GM23338 (cell line): ENCODE measurements around the gene KIF2A. TPM values are rescaled to one million over a fixed set of nuclear protein-coding genes. Genes with fewer than 3 reads are reported as not detected.

ENCODE experiments used
- ATAC-seq: fragments of 200-7000 bp; cut with Tn5 transposase; 3 replicates; pipeline ENCODE4 v1.9.1; 2020
- DNase-seq: peaks from one replicate; pipeline ENCODE4 v3.0.0-alpha.2; 2015; ENCODE audit warnings: low spot score
- H2AFZ ChIP-seq: fragments of 200-600 bp; sonication (generic); 2 replicates; pipeline ENCODE4 v1.8.0; 2016; ENCODE audit warnings: antibody characterized with exemption, mild to moderate bottlenecking, moderate library complexity
- H3F3A ChIP-seq: fragments of 200-600 bp; sonication (generic); replicated peaks from 2 replicates; pipeline ENCODE4 v1.8.0; 2017; ENCODE audit warnings: antibody characterized with exemption, mixed run types, low read depth
- H3K27ac ChIP-seq: fragments of 200-600 bp; sonication (generic); 2 replicates; pipeline ENCODE4 v1.6.1; 2016; ENCODE audit warnings: low read depth
- H3K27me3 ChIP-seq: fragments of 200-600 bp; sonication (generic); 2 replicates; pipeline ENCODE4 v1.8.0; 2016; ENCODE audit warnings: mild to moderate bottlenecking, mixed run types, moderate library complexity; ENCODE audit not compliant: insufficient read depth
- H3K36me3 ChIP-seq: fragments of 200-600 bp; sonication (generic); 2 replicates; pipeline ENCODE4 v1.8.0; 2016; ENCODE audit warnings: mild to moderate bottlenecking; ENCODE audit not compliant: insufficient read depth
- H3K4me1 ChIP-seq: fragments of 200-600 bp; sonication (generic); 2 replicates; pipeline ENCODE4 v1.8.0; 2016; ENCODE audit warnings: mild to moderate bottlenecking, moderate library complexity; ENCODE audit not compliant: insufficient read depth
- H3K4me2 ChIP-seq: fragments of 200-600 bp; sonication (generic); 2 replicates; pipeline ENCODE4 v1.7.1; 2017; ENCODE audit warnings: mixed run types
- H3K4me3 ChIP-seq: fragments of 200-600 bp; sonication (generic); 2 replicates; pipeline ENCODE4 v1.6.1; 2016; ENCODE audit warnings: mixed run types
- H3K79me2 ChIP-seq: fragments of 200-600 bp; sonication (generic); replicated peaks from 2 replicates; pipeline ENCODE4 v1.8.0; 2017; ENCODE audit warnings: mild to moderate bottlenecking; ENCODE audit not compliant: insufficient read depth
- H3K9me2 ChIP-seq: fragments of 200-600 bp; sonication (generic); 2 replicates; pipeline ENCODE4 v1.8.0; 2017; ENCODE audit not compliant: insufficient read depth
- H4K20me1 ChIP-seq: fragments of 200-600 bp; sonication (generic); replicated peaks from 2 replicates; pipeline ENCODE4 v1.8.0; 2017; ENCODE audit warnings: mild to moderate bottlenecking; ENCODE audit not compliant: insufficient read depth
- H3K27ac Mint-ChIP-seq: 2 replicates; pipeline ENCODE4 v1.8.0; 2020; ENCODE audit warnings: inconsistent platforms, mild to moderate bottlenecking, moderate library complexity, mixed read lengths
- H3K27me3 Mint-ChIP-seq: 3 replicates; pipeline ENCODE4 v1.8.0; 2022; ENCODE audit warnings: low read depth, mild to moderate bottlenecking, moderate library complexity, mixed read lengths, inconsistent platforms; ENCODE audit not compliant: insufficient read depth, poor library complexity
- H3K36me3 Mint-ChIP-seq: 3 replicates; pipeline ENCODE4 v1.8.0; 2021; ENCODE audit warnings: low read depth, mild to moderate bottlenecking, inconsistent platforms, moderate library complexity, mixed read lengths
- H3K4me1 Mint-ChIP-seq: 3 replicates; pipeline ENCODE4 v1.8.0; 2020; ENCODE audit warnings: mild to moderate bottlenecking, inconsistent platforms, mixed read lengths
- H3K4me3 Mint-ChIP-seq: 3 replicates; pipeline ENCODE4 v1.8.0; 2021; ENCODE audit warnings: moderate library complexity, mild to moderate bottlenecking, inconsistent platforms, mixed read lengths
- H3K9me3 Mint-ChIP-seq: 3 replicates; pipeline ENCODE4 v1.8.0; 2020; ENCODE audit warnings: moderate library complexity, mild to moderate bottlenecking, inconsistent platforms, mixed read lengths
- CREB1 ChIP-seq: fragments of 250-450 bp; sonication (Bioruptor Pico); IDR thresholded peaks from 2 replicates; pipeline ENCODE4 v1.5.0; 2020; ENCODE audit warnings: low read depth, mild to moderate bottlenecking, moderate library complexity
- EZH2 ChIP-seq: fragments of 200-600 bp; sonication (generic); IDR thresholded peaks from one replicate; pipeline ENCODE4 v1.8.0; 2017; ENCODE audit warnings: antibody characterized with exemption, mild to moderate bottlenecking, low read depth; ENCODE audit not compliant: unreplicated experiment
- EZH2phosphoT487 ChIP-seq: fragments of 200-600 bp; sonication (generic); IDR thresholded peaks from one replicate; pipeline ENCODE4 v1.8.1; 2018; ENCODE audit warnings: antibody characterized with exemption; ENCODE audit not compliant: unreplicated experiment
- JUNB ChIP-seq: IDR thresholded peaks from one replicate; pipeline ENCODE4 v1.6.1; 2016; ENCODE audit warnings: antibody characterized with exemption; ENCODE audit not compliant: unreplicated experiment
- NANOG ChIP-seq: IDR thresholded peaks from 2 replicates; pipeline ENCODE4 v1.6.1; 2016; ENCODE audit warnings: antibody characterized with exemption, borderline replicate concordance
- POLR2AphosphoS5 ChIP-seq: IDR thresholded peaks from 2 replicates; pipeline ENCODE4 v1.6.1; 2016; ENCODE audit warnings: antibody characterized with exemption, low read depth
- STAT1 ChIP-seq: IDR thresholded peaks from one replicate; pipeline ENCODE4 v1.6.1; 2016; ENCODE audit warnings: antibody characterized with exemption; ENCODE audit not compliant: unreplicated experiment
- ZNF114 ChIP-seq: fragments of 250-450 bp; sonication (Bioruptor Pico); IDR thresholded peaks from 2 replicates; pipeline ENCODE4 v1.5.0; 2020; ENCODE audit warnings: mild to moderate bottlenecking, moderate library complexity
- ZNF331 ChIP-seq: fragments of 250-450 bp; sonication (Bioruptor Pico); IDR thresholded peaks from 2 replicates; pipeline ENCODE4 v1.5.0; 2020; ENCODE audit warnings: low read depth, mild to moderate bottlenecking, moderate library complexity
- polyA plus RNA-seq: library from polyadenylated mRNA; unstranded; fragments of >200 nt; fragmentation: Nextera tagmentation; extraction: Ambion mirVana; gene quantifications from 2 replicates; pipeline ENCODE4 v1.2.1, GENCODE V29; 2016
- total RNA-seq: library from RNA; depleted of rRNA; stranded (reverse); fragments of >200 nt; shearing (Covaris generic); gene quantifications from 2 replicates; pipeline ENCODE4 v1.2.3, GENCODE V29; 2014
- TF ChIP-seq, protein P1 (sequence below): IDR thresholded peaks from one replicate; pipeline ENCODE4 v1.6.1; 2018; ENCODE audit warnings: antibody characterized with exemption; ENCODE audit not compliant: unreplicated experiment
- TF ChIP-seq, protein P2 (sequence below): fragments of 250-450 bp; sonication (Bioruptor Pico); IDR thresholded peaks from 2 replicates; pipeline ENCODE4 v1.5.0; 2020; ENCODE audit warnings: mild to moderate bottlenecking, moderate library complexity
- TF ChIP-seq, protein P3 (sequence below): IDR thresholded peaks from 2 replicates; pipeline ENCODE4 v1.6.1; 2016; ENCODE audit warnings: antibody characterized with exemption

Gene KIF2A
- total and polyA plus RNA-seq, 2 experiments from 2014 or later, result 120 to 122 TPM

DNA sequence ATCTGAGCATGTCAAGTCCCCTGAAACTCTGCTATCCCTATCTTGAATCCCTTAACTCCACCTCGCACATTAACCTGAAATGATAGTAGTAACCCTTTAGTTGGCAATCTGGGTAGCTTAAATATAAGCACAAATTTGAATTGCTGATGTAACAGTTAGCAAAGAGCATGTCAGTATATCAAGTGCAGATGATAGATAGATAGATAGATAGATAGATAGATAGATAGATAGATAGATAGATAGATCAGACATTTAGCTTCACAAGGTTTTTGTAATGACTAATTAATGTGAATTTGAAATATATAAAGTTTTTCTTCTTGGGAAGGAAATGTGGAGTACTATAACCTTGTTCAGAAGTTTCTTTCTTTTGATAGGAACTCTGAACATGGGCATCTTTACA lies 30.4 kb upstream of the KIF2A start (continued):
- TF ChIP-seq, protein P1, sequence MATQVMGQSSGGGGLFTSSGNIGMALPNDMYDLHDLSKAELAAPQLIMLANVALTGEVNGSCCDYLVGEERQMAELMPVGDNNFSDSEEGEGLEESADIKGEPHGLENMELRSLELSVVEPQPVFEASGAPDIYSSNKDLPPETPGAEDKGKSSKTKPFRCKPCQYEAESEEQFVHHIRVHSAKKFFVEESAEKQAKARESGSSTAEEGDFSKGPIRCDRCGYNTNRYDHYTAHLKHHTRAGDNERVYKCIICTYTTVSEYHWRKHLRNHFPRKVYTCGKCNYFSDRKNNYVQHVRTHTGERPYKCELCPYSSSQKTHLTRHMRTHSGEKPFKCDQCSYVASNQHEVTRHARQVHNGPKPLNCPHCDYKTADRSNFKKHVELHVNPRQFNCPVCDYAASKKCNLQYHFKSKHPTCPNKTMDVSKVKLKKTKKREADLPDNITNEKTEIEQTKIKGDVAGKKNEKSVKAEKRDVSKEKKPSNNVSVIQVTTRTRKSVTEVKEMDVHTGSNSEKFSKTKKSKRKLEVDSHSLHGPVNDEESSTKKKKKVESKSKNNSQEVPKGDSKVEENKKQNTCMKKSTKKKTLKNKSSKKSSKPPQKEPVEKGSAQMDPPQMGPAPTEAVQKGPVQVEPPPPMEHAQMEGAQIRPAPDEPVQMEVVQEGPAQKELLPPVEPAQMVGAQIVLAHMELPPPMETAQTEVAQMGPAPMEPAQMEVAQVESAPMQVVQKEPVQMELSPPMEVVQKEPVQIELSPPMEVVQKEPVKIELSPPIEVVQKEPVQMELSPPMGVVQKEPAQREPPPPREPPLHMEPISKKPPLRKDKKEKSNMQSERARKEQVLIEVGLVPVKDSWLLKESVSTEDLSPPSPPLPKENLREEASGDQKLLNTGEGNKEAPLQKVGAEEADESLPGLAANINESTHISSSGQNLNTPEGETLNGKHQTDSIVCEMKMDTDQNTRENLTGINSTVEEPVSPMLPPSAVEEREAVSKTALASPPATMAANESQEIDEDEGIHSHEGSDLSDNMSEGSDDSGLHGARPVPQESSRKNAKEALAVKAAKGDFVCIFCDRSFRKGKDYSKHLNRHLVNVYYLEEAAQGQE, result no peak
- TF ChIP-seq NANOG, result no peak

DNA sequence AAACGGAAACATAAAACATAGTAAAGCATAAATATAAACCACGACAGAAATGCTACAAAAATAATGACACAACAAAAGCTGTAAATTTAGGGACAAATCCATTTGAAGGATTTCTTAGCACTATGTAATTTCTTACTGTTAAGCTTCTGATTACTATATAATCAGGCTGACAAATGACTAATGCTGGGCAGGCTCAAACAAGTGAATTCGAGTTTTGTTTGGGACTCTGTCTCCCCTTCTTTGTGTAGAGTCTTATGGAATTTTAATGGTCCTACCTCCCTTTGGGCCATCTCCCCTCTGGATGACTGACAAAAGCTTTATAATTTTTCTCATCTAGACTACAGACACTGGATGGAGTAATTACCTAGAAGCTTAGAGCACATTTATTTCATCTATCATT lies 24.6 kb upstream of the KIF2A start:
- Histone ChIP-seq H4K20me1 (no peaks in the 10 kb centered on the region), H3K36me3 (no peaks in the 10 kb centered on the region), H3K4me2 (no peak overlapping the region), H3K4me3 (no peak overlapping the region), H3K27me3 (no peaks in the 10 kb centered on the region), H2AFZ (no peak overlapping the region), H3K79me2 (no peaks in the 10 kb centered on the region), H3K9me2 (peaks cover 9% of the 10 kb centered on the region; the same call in 1 of the 2 replicates), H3K27ac (no peak overlapping the region), H3F3A (no peaks in the 10 kb centered on the region), H3K4me1 (no peaks in the 10 kb centered on the region)
- H3K36me3 Mint-ChIP-seq, result no peaks in the 10 kb centered on the region
- DNase-seq, result no peak
- ATAC-seq, result no peak
- TF ChIP-seq EZH2 (no peak), EZH2phosphoT487 (no peak), NANOG (no peak), JUNB (no peak), POLR2AphosphoS5 (no peak), ZNF331 (CRISPR knock-in tag) (no peak), CREB1 (CRISPR knock-in tag) (no peak), ZNF114 (CRISPR knock-in tag) (no peak), STAT1 (no peak)
- TF ChIP-seq, protein P2, sequence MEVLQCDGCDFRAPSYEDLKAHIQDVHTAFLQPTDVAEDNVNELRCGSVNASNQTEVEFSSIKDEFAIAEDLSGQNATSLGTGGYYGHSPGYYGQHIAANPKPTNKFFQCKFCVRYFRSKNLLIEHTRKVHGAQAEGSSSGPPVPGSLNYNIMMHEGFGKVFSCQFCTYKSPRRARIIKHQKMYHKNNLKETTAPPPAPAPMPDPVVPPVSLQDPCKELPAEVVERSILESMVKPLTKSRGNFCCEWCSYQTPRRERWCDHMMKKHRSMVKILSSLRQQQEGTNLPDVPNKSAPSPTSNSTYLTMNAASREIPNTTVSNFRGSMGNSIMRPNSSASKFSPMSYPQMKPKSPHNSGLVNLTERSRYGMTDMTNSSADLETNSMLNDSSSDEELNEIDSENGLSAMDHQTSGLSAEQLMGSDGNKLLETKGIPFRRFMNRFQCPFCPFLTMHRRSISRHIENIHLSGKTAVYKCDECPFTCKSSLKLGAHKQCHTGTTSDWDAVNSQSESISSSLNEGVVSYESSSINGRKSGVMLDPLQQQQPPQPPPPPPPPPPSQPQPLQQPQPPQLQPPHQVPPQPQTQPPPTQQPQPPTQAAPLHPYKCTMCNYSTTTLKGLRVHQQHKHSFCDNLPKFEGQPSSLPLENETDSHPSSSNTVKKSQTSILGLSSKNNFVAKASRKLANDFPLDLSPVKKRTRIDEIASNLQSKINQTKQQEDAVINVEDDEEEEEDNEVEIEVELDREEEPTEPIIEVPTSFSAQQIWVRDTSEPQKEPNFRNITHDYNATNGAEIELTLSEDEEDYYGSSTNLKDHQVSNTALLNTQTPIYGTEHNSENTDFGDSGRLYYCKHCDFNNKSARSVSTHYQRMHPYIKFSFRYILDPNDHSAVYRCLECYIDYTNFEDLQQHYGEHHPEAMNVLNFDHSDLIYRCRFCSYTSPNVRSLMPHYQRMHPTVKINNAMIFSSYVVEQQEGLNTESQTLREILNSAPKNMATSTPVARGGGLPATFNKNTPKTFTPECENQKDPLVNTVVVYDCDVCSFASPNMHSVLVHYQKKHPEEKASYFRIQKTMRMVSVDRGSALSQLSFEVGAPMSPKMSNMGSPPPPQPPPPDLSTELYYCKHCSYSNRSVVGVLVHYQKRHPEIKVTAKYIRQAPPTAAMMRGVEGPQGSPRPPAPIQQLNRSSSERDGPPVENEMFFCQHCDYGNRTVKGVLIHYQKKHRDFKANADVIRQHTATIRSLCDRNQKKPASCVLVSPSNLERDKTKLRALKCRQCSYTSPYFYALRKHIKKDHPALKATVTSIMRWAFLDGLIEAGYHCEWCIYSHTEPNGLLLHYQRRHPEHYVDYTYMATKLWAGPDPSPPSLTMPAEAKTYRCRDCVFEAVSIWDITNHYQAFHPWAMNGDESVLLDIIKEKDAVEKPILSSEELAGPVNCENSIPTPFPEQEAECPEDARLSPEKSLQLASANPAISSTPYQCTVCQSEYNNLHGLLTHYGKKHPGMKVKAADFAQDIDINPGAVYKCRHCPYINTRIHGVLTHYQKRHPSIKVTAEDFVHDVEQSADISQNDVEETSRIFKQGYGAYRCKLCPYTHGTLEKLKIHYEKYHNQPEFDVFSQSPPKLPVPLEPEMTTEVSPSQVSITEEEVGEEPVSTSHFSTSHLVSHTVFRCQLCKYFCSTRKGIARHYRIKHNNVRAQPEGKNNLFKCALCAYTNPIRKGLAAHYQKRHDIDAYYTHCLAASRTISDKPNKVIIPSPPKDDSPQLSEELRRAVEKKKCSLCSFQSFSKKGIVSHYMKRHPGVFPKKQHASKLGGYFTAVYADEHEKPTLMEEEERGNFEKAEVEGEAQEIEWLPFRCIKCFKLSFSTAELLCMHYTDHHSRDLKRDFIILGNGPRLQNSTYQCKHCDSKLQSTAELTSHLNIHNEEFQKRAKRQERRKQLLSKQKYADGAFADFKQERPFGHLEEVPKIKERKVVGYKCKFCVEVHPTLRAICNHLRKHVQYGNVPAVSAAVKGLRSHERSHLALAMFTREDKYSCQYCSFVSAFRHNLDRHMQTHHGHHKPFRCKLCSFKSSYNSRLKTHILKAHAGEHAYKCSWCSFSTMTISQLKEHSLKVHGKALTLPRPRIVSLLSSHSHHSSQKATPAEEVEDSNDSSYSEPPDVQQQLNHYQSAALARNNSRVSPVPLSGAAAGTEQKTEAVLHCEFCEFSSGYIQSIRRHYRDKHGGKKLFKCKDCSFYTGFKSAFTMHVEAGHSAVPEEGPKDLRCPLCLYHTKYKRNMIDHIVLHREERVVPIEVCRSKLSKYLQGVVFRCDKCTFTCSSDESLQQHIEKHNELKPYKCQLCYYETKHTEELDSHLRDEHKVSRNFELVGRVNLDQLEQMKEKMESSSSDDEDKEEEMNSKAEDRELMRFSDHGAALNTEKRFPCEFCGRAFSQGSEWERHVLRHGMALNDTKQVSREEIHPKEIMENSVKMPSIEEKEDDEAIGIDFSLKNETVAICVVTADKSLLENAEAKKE (CRISPR knock-in tag), result no peak
- TF ChIP-seq, protein P1, result no peak
- TF ChIP-seq, protein P3, sequence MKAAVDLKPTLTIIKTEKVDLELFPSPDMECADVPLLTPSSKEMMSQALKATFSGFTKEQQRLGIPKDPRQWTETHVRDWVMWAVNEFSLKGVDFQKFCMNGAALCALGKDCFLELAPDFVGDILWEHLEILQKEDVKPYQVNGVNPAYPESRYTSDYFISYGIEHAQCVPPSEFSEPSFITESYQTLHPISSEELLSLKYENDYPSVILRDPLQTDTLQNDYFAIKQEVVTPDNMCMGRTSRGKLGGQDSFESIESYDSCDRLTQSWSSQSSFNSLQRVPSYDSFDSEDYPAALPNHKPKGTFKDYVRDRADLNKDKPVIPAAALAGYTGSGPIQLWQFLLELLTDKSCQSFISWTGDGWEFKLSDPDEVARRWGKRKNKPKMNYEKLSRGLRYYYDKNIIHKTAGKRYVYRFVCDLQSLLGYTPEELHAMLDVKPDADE, result no peak
- no peaks in the 10 kb centered on the region for H3K27me3 Mint-ChIP-seq
- H3K27ac Mint-ChIP-seq, result no peak overlapping the region
- no peaks in the 10 kb centered on the region for H3K4me1 Mint-ChIP-seq
- no peak overlapping the region for H3K4me3 Mint-ChIP-seq
- peaks cover 9% of the 10 kb centered on the region; the same call in 1 of the 3 replicates for H3K9me3 Mint-ChIP-seq
